ENCODE measurements around the gene CFP.

- no peak for TF ChIP-seq CTCF (IDR thresholded peaks at IDR 0.05)
- no peak for TF ChIP-seq POLR2A (IDR thresholded peaks at IDR 0.05)
- no peak for TF ChIP-seq POLR2AphosphoS5 (IDR thresholded peaks at IDR 0.05)
- TF ChIP-seq EP300 (IDR thresholded peaks at IDR 0.05) = no peak
Observed at GRCh38 chrX:47611926-47612325, 17.8 kb downstream of the CFP start.
